Neural crest cell (in vitro differentiated cells): Measurements from ENCODE around the gene RALGAPA2. TPM values are rescaled to one million over a fixed set of nuclear protein-coding genes. Genes with fewer than 3 reads are reported as not detected.

Experiments used
- DNase-seq: peaks from one replicate; pipeline ENCODE4 v3.0.0; 2021; ENCODE audit warnings: low read depth, mixed read lengths, low spot score
- H3K27ac Mint-ChIP-seq: one replicate; pipeline ENCODE4 v1.8.0; 2021; ENCODE audit warnings: mild to moderate bottlenecking, mixed read lengths; ENCODE audit not compliant: unreplicated experiment
- H3K27me3 Mint-ChIP-seq: 2 replicates; pipeline ENCODE4 v1.8.0; 2021; ENCODE audit warnings: low read depth, mild to moderate bottlenecking, mixed read lengths
- H3K36me3 Mint-ChIP-seq: 2 replicates; pipeline ENCODE4 v1.8.0; 2021; ENCODE audit warnings: low read depth, mild to moderate bottlenecking, mixed read lengths
- H3K4me1 Mint-ChIP-seq: 2 replicates; pipeline ENCODE4 v1.8.0; 2021; ENCODE audit warnings: mixed read lengths
- H3K4me3 Mint-ChIP-seq: one replicate; pipeline ENCODE4 v1.8.0; 2021; ENCODE audit warnings: mild to moderate bottlenecking, mixed read lengths
- H3K9me3 Mint-ChIP-seq: 2 replicates; pipeline ENCODE4 v1.8.0; 2021; ENCODE audit warnings: mixed read lengths
- total RNA-seq: library from RNA; stranded (reverse); gene quantifications from 2 replicates; pipeline ENCODE4 v1.2.1, GENCODE V29; 2021
- TF ChIP-seq, protein P1 (sequence below): fragments of 200-600 bp; sonication (generic); conservative IDR thresholded peaks from 2 replicates; pipeline ENCODE4 v1.5.0; 2021; ENCODE audit warnings: antibody characterized with exemption, mild to moderate bottlenecking

Gene RALGAPA2
- total RNA-seq, 1 donor from 2014 or later = 29.3 TPM

DNA sequence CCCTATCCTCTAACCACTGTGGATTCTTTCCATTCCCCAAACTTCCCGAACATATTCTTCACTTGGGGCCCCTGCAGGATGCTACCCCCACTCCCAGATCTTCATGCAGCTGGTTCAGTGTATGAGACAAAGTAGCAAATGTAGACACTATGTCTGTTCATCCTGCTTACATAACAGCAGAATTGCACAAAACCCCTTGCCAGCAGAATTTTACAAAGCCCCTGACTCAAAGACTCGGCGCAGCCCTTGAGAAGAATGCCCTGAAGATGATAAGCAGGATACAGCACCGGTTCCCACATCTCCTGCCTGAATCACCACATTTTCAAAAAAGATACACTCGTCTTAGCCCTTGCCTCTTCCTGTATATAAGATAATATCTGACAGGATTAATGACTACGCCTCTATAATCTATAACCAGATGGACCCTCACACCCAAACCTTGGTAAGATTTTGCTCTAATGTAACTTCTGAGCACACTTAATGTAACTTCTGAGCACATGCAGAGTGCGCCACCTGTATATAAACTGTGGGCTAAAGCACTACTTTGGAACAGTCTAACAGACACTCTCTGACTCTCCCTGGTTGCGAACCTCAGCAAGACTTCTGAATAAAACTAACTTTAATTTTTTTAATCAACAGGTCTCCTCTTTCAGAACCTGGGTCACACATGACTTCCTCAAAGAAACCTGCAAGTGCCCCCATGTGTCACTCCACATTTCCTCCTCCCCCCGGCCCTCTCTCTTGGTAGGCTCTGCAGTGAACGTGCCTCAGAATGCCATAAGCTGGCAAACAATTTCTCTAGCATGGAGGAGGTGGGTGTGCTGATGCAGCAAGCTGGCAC is 28.7 kb downstream of the RALGAPA2 start:
- Mint-ChIP-seq H3K9me3 (no peaks in the 10 kb centered on the region), H3K27me3 (no peaks in the 10 kb centered on the region), H3K36me3 (peaks cover 3% of the 10 kb centered on the region), H3K27ac (no peak overlapping the region), H3K4me1 (no peaks in the 10 kb centered on the region), H3K4me3 (no peak overlapping the region)
- no peak for DNase-seq
- TF ChIP-seq, protein P1, sequence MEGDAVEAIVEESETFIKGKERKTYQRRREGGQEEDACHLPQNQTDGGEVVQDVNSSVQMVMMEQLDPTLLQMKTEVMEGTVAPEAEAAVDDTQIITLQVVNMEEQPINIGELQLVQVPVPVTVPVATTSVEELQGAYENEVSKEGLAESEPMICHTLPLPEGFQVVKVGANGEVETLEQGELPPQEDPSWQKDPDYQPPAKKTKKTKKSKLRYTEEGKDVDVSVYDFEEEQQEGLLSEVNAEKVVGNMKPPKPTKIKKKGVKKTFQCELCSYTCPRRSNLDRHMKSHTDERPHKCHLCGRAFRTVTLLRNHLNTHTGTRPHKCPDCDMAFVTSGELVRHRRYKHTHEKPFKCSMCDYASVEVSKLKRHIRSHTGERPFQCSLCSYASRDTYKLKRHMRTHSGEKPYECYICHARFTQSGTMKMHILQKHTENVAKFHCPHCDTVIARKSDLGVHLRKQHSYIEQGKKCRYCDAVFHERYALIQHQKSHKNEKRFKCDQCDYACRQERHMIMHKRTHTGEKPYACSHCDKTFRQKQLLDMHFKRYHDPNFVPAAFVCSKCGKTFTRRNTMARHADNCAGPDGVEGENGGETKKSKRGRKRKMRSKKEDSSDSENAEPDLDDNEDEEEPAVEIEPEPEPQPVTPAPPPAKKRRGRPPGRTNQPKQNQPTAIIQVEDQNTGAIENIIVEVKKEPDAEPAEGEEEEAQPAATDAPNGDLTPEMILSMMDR = no peak

DNA sequence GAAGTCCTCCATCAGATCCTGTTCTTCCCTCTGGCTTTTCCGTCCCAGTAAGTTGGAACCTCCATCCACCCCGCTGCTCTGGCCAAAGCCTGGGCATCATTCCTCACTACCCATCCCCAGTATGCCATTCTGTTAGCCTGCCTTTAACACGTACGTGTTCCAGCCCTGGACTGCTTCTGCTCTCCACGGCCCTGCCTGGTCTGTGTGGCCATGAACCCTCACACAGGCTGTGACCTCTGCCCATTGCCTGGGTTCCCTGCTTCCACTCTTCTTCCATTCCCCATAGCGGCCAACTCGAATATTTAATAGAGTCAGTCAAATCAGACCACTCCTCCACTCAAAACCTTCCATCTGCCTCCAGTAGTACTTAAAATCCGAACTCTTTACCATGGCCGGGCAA is 29.4 kb downstream of the RALGAPA2 start:
- Mint-ChIP-seq H3K27ac (no peak overlapping the region), H3K4me1 (no peaks in the 10 kb centered on the region), H3K36me3 (peaks cover 9% of the 10 kb centered on the region), H3K9me3 (no peaks in the 10 kb centered on the region), H3K27me3 (no peaks in the 10 kb centered on the region), H3K4me3 (no peak overlapping the region)
- no peak for DNase-seq
- TF ChIP-seq, protein P1 = no peak

DNA sequence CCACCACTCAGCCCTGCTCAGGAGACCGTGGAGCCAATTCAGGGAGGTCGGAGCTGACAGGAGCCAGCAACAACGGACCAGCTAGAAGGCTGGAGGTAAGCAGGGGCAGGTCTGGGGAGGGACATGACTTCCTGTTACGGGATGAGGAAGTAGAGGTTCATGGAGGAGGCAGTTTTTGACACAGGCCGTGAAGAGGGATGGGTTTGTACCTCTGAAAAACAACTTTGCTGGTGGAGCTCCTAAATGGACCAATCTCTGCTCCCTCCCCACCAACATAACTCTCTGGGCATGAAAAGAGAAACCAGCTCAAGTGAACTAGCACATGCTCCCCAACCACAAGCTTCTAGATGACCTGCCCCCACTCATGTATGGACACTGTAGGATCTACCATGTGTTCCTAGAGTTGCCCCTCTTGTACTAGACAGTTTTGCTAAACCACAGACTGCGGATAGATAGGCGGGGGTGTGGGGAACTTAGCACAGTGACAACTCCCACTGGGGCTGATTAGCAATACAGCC is 31.4 kb downstream of the RALGAPA2 start:
- H3K27ac Mint-ChIP-seq = no peak overlapping the region

DNA sequence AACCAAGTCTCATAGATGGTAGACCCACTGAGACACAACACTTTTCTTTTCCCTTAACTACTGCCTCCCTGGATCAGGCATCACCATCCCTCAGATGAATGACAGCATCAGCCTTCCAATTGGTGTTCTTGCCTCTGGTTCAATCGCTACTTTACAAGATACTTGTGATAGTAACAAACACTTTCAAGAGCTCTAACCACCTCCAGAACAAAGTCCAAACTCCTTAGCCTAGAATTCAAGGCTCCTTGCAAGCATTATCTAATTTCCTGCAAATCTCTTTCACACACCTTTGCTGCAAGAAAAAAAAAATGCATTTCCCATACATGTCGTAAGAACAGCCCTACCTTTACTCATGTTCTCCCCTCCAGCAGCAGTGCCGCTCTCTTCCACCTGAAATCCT is 33.1 kb downstream of the RALGAPA2 start:
- no peak overlapping the region for H3K27ac Mint-ChIP-seq
- no peak for DNase-seq
- no peaks in the 10 kb centered on the region for H3K4me1 Mint-ChIP-seq
- H3K36me3 Mint-ChIP-seq = peaks cover 13% of the 10 kb centered on the region
- TF ChIP-seq, protein P1 = no peak
- no peaks in the 10 kb centered on the region for H3K27me3 Mint-ChIP-seq
- H3K9me3 Mint-ChIP-seq = no peaks in the 10 kb centered on the region
- no peak overlapping the region for H3K4me3 Mint-ChIP-seq

More for the DNA sequence above, 31.4 kb downstream of the RALGAPA2 start:
- Mint-ChIP-seq H3K36me3 (peaks cover 13% of the 10 kb centered on the region), H3K9me3 (no peaks in the 10 kb centered on the region), H3K27me3 (no peaks in the 10 kb centered on the region), H3K4me3 (no peak overlapping the region), H3K4me1 (no peaks in the 10 kb centered on the region)
- TF ChIP-seq, protein P1 = no peak
- DNase-seq = no peak

DNA sequence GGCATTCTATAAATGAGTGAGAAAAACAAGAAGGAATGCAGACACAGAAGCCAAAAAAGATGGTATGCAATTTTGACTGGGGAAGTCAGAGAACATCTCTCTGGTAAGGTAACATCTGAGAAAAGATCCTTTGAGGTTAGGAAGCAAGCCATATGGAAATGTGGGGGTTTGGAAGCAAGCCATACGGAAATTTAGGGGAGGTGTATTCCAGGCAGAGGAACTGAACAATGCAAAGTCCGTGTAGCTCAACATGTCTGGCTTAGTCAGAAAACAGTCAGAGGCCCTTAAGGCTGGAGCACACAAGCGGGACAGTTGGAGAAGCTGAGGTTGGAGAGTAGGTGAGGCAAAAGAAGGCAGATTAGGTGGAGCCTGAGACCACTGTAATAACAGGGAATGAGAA is 35.3 kb downstream of the RALGAPA2 start:
- TF ChIP-seq, protein P1 = no peak
- no peak for DNase-seq

More for the DNA sequence above, 35.3 kb downstream of the RALGAPA2 start:
- no peak overlapping the region for H3K27ac Mint-ChIP-seq
- H3K9me3 Mint-ChIP-seq = no peaks in the 10 kb centered on the region
- H3K36me3 Mint-ChIP-seq = peaks cover 17% of the 10 kb centered on the region
- no peaks in the 10 kb centered on the region for H3K27me3 Mint-ChIP-seq
- H3K4me1 Mint-ChIP-seq = no peaks in the 10 kb centered on the region
- no peak overlapping the region for H3K4me3 Mint-ChIP-seq
